Measurements from ENCODE around the gene NF1. TPM values are rescaled to one million over a fixed set of nuclear protein-coding genes. Genes with fewer than 3 reads are reported as not detected.
A peak's percentile ranks its signal among the peaks of the same experiment; 100 is the strongest.

The NF1 gene
- total RNA-seq, 4 donors from 2014 or later: 51.9 to 67.8 (median 66.3) TPM

- DNase-seq (ENCODE audit: low spot score) (no peak), ATAC-seq (ENCODE audit: low FRiP score) (no peak)
- TF ChIP-seq CTCF (IDR thresholded peaks at IDR 0.05): no peak
Measured at GRCh38 chr17:31313982-31314781, 219.4 kb downstream of the NF1 start, which contains the start of gene EVI2B. Gene EVI2B, minus strand, starts transcription at chr17:31314054. Its CDS starts 8,445 bp downstream, at chr17:31305609.

- DNase-seq (ENCODE audit: low spot score) (no peak), ATAC-seq (ENCODE audit: low FRiP score) (no peak)
- TF ChIP-seq CTCF (IDR thresholded peaks at IDR 0.05): no peak
Measured at GRCh38 chr17:31314782-31315100, 220.0 kb downstream of the NF1 start.

- DNase-seq (ENCODE audit: low spot score) (no peak), ATAC-seq (ENCODE audit: low FRiP score) (peak; percentile 90)
- TF ChIP-seq CTCF (IDR thresholded peaks at IDR 0.05): no peak
Measured at GRCh38 chr17:31318298-31318801, 223.6 kb downstream of the NF1 start.

- no peak for DNase-seq (ENCODE audit: low spot score)
- no peak for ATAC-seq (ENCODE audit: low FRiP score)
- no peak for TF ChIP-seq CTCF (IDR thresholded peaks at IDR 0.05)
Measured at GRCh38 chr17:31318851-31319661, 224.3 kb downstream of the NF1 start.

GRCh38 chr17:31320241-31320640 is 225.5 kb downstream of the NF1 start:
- DNase-seq (ENCODE audit: low spot score): no peak
- no peak for TF ChIP-seq CTCF (IDR thresholded peaks at IDR 0.05)
- ATAC-seq (ENCODE audit: low FRiP score): no peak

GRCh38 chr17:31320791-31321190 is 226.0 kb downstream of the NF1 start:
- TF ChIP-seq CTCF (IDR thresholded peaks at IDR 0.05): no peak
- ATAC-seq (ENCODE audit: low FRiP score) (no peak), DNase-seq (ENCODE audit: low spot score) (no peak)
